ENCODE data around the gene MRGPRE. TPM values are rescaled to one million over a fixed set of nuclear protein-coding genes. Genes with fewer than 3 reads are reported as not detected.

The MRGPRE gene
- total and polyA plus RNA-seq, 4 donors = 0.23 TPM; not detected in 3

DNA sequence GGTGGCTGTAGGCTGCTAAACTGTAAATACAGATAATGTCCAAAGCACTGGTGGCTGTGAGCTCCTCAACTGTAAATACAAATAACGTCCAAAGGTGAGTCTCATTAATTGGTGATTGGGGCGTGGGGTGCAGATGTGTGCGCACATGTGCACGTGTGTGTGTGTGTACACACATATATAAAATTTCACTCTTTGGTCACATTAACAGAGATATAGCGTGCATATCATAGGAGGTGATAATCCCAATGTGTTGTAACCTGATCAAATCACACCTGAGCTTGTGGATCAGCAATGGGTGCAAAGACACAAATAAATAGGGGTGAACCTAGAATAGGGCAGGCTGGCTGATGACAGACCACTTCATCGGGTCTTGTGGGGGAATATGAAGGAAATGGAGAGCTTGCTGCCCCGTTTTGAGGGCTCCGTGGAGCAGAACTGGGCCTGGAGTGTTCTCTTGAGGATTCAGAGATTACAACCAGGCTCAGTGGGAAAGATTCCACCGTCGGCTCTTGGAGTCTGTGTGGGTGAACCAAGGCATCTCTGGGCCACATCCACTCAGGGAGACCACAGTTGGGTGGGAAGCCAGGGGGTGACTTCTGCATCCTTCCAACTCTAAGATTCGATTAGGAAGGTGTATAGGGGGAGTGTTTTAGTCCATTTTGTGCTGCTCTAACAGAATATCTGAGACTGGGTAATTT lies 42.2 kb downstream of the MRGPRE start:
- Histone ChIP-seq H3K4me1 (ENCODE audit: control insufficient read depth in 4 of 4, insufficient read depth in 4 of 4, low read length in 3 of 4) (no peaks in the 10 kb centered on the region), H3K27ac (ENCODE audit: low read depth in 1 of 2, low read length in 2 of 2) (no peak overlapping the region), H3K9ac (ENCODE audit: low read depth in 1 of 2, low read length in 2 of 2) (no peak overlapping the region), H3K27me3 (ENCODE audit: control insufficient read depth in 4 of 4, insufficient read depth in 4 of 4, low read length in 3 of 4) (no peaks in the 10 kb centered on the region), H3K9me3 (ENCODE audit: control insufficient read depth in 4 of 4, low read length in 3 of 4) (peaks cover 0 to 2% (median 0%) of the 10 kb centered on the region in 4 donors), H3K36me3 (ENCODE audit: control insufficient read depth in 4 of 4, insufficient read depth in 3 of 4, low read depth in 1 of 4, low read length in 3 of 4) (no peaks in the 10 kb centered on the region), H3K4me3 (ENCODE audit: low read depth in 1 of 3, low read length in 3 of 3) (no peak overlapping the region)
- no peak for DNase-seq (ENCODE audit: low spot score)
- 84% methylated on average over 11 of the region's 11 CpGs for whole genome bisulfite sequencing
- TF ChIP-seq RXRA (IDR thresholded peaks at IDR 0.05) (no peak), YY1 (IDR thresholded peaks at IDR 0.05) (no peak), SP1 (IDR thresholded peaks at IDR 0.05) (no peak), HNF4A (conservative IDR thresholded peaks at IDR 0.05) (no peak), RAD21 (IDR thresholded peaks at IDR 0.05) (no peak), TAF1 (conservative IDR thresholded peaks at IDR 0.05) (no peak), ATF3 (IDR thresholded peaks at IDR 0.05) (no peak), CTCF (IDR thresholded peaks at IDR 0.05; ENCODE audit: low read depth, low read length, missing input control) (no peak), ZBTB33 (IDR thresholded peaks at IDR 0.05) (no peak), FOXA2 (IDR thresholded peaks at IDR 0.05) (no peak), HNF4G (IDR thresholded peaks at IDR 0.05) (no peak), JUND (IDR thresholded peaks at IDR 0.05) (no peak), NR2F2 (IDR thresholded peaks at IDR 0.05) (no peak), FOXA1 (IDR thresholded peaks at IDR 0.05) (no peak), REST (IDR thresholded peaks at IDR 0.05) (no peak), GABPA (IDR thresholded peaks at IDR 0.05 in 1 of 2, conservative IDR thresholded peaks at IDR 0.05 in 1 of 2) (no peak), EGR1 (IDR thresholded peaks at IDR 0.05; ENCODE audit: low read depth in 2 of 2) (no peak)
- TF ChIP-seq, protein P1, sequence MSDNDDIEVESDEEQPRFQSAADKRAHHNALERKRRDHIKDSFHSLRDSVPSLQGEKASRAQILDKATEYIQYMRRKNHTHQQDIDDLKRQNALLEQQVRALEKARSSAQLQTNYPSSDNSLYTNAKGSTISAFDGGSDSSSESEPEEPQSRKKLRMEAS (IDR thresholded peaks at IDR 0.05) = no peak
